Activated CD4-positive, alpha-beta T cell treated with anti-CD3 and anti-CD28 coated beads for 24 hours (primary cell): ENCODE results near the gene MMP8.
"Not testable (repeated sequence)": the region's sequence is repeated elsewhere in the genome, so short reads cannot be mapped to it uniquely, and the experiment has no call there.

Experiments
- DNase-seq, 2 donors: peaks; one replicate each; pipeline ENCODE4 v3.0.0-alpha.2; 2020; ENCODE audit warnings: low read depth in 2 of 2

MMP8 gene

GRCh38 chr11:102724904-102725500 is at the start of gene MMP8:
MMP8 (minus strand) TSS chr11:102724954; CDS start chr11:102724855, 99 bp downstream.
- no peak for DNase-seq

GRCh38 chr11:102773386-102773785 is 48.6 kb upstream of the MMP8 start:
- DNase-seq = no peak

GRCh38 chr11:102771351-102771750 is 46.6 kb upstream of the MMP8 start:
- no peak for DNase-seq

GRCh38 chr11:102770191-102770590 is 45.4 kb upstream of the MMP8 start:
- DNase-seq = no peak

GRCh38 chr11:102767800-102768199 is 43.0 kb upstream of the MMP8 start:
- no peak for DNase-seq

GRCh38 chr11:102763440-102763839 is 38.7 kb upstream of the MMP8 start:
- DNase-seq = no peak

- DNase-seq = no peak
These were observed 37.6 kb upstream of the MMP8 start for GRCh38 chr11:102762361-102762767.

GRCh38 chr11:102761646-102762238 is 37.0 kb upstream of the MMP8 start:
- no peak for DNase-seq

- no peak for DNase-seq
These were observed 35.7 kb upstream of the MMP8 start for GRCh38 chr11:102760344-102761035.

GRCh38 chr11:102757823-102758549 is 33.2 kb upstream of the MMP8 start:
- no peak for DNase-seq

GRCh38 chr11:102753267-102753666 is 28.5 kb upstream of the MMP8 start:
- DNase-seq = no peak

GRCh38 chr11:102751673-102752072 is 26.9 kb upstream of the MMP8 start:
- DNase-seq = no peak

GRCh38 chr11:102749101-102749722 is 24.5 kb upstream of the MMP8 start:
- no peak for DNase-seq

- not testable (repeated sequence) for DNase-seq
These were observed 22.2 kb upstream of the MMP8 start for GRCh38 chr11:102746746-102747578.

- DNase-seq = no peak
These were observed 9.9 kb upstream of the MMP8 start for GRCh38 chr11:102734650-102735049.

- peak in 1 of 2 donors; percentile 40 for DNase-seq
These were observed 8.6 kb upstream of the MMP8 start for GRCh38 chr11:102733232-102733875.

GRCh38 chr11:102730944-102731343 is 6.2 kb upstream of the MMP8 start:
- not testable (repeated sequence) for DNase-seq

GRCh38 chr11:102729849-102730815 is 5.4 kb upstream of the MMP8 start:
- DNase-seq = no peak

GRCh38 chr11:102727890-102728289 is 3.1 kb upstream of the MMP8 start:
- no peak for DNase-seq
